Lower lobe of right lung (tissue), 2 donors: ENCODE data around the gene CITED4. TPM values are rescaled to one million over a fixed set of nuclear protein-coding genes. Genes with fewer than 3 reads are reported as not detected.

Source experiments
- ATAC-seq, 2 donors: fragments of 200-7000 bp; cut with Tn5 transposase; one replicate each; pipeline ENCODE4 v1.9.1; 2020 to 2022; ENCODE audit warnings: mild to moderate bottlenecking in 2 of 2, moderate library complexity in 2 of 2
- DNase-seq: peaks from one replicate; pipeline ENCODE4 v3.0.0-alpha.2; 2020
- H3K27ac ChIP-seq: fragments of 200-600 bp; one replicate; pipeline ENCODE4 v1.8.0; 2022
- H3K27me3 ChIP-seq: fragments of 200-600 bp; one replicate; pipeline ENCODE4 v1.8.0; 2022; ENCODE audit warnings: low read depth
- H3K36me3 ChIP-seq: fragments of 200-600 bp; one replicate; pipeline ENCODE4 v1.8.0; 2022; ENCODE audit warnings: mild to moderate bottlenecking
- H3K4me1 ChIP-seq: fragments of 200-600 bp; one replicate; pipeline ENCODE4 v1.8.0; 2022
- H3K4me3 ChIP-seq: fragments of 200-600 bp; one replicate; pipeline ENCODE4 v1.8.0; 2022; ENCODE audit warnings: mild to moderate bottlenecking
- H3K9me3 ChIP-seq: fragments of 200-600 bp; one replicate; pipeline ENCODE4 v1.8.0; 2022
- CTCF ChIP-seq: fragments of 200-600 bp; IDR thresholded peaks from one replicate; pipeline ENCODE4 v1.8.0; 2022; ENCODE audit warnings: antibody characterized with exemption, mild to moderate bottlenecking
- intact Hi-C: fragments of 100-400 bp; cut with DNase I; formaldehyde crosslinking; loops from one replicate; pipeline ENCODE4 v1.11.0; 2022
- total RNA-seq: library from RNA; stranded (reverse); fragmentation: NEBNext Ultra II Directional; extraction: Animal tissue kit (Norgen Biotek cat#: 25700); gene quantifications from one replicate; pipeline ENCODE4 v1.2.1, GENCODE V29; 2021
- donor health status: DM: no; HTN: yes; CAD: no; lungs with severe emphysema.

Gene CITED4
- total RNA-seq, 1 donor from 2014 or later, result 13.9 TPM

DNA sequence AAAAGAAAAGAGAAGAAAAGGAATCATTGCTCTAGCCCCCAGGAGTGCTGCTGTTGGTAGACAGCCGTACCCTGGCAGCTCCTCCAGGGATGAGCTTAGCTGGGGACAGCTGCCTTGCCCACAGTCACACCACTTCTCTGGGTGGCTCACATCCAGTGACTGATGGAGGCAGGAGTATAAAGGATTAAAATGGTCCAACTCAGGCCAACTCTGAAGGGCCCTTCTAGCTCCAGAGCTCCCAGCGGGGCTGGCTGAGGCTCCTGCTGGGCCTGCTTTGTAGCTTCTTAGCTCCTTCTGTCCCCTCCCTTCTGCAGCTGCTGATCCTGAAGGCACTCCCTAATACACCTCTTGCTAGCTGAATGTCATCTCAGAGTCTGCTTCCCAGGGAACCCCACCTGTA lies 4.4 kb downstream of the CITED4 start:
- no peak overlapping the region for H3K27ac ChIP-seq
- no peaks in the 10 kb centered on the region for H3K36me3 ChIP-seq
- peaks cover 17% of the 10 kb centered on the region for H3K4me1 ChIP-seq
- no peaks in the 10 kb centered on the region for H3K9me3 ChIP-seq
- intact Hi-C loops, result loop anchor here (10.0 kb wide), 1 partner anchor 97 kb away; no protein-coding TSS in a partner anchor
- H3K27me3 ChIP-seq, result no peaks in the 10 kb centered on the region
- DNase-seq (peak; percentile 56), ATAC-seq (no peak)
- no peak for TF ChIP-seq CTCF
- H3K4me3 ChIP-seq, result no peak overlapping the region

DNA sequence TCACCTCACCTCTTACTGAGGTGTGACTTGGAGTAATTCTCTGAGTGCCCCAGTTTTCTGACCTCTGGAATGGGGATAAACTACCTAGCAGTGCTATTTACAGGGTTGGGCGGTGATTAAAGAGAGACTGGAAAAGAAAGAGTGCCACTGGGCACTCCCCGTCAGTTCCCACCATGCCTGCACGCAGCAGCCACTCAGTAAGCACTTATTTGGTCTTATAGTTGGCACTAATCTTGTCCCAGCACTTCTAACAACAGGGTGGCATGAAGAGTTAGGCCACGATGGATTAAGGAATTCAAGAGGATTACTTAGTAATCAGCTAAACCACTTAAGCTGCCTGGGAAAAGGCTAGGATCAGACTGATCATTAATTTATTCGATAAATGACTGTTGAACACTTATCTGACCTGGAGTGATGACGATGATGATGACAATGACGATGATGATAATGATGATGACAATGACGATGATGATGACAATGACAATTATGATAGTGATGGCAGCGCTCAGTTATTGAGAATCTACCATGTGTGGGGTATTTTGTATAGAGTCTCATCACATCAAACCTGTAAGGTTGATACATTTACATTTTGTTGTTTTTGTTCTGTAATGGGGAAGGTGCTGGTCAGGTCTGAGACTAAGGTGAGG lies 5.4 kb downstream of the CITED4 start:
- intact Hi-C loops, result loop anchor here (10.0 kb wide), 1 partner anchor 98 kb away; no protein-coding TSS in a partner anchor
- Histone ChIP-seq H3K27ac (no peak overlapping the region), H3K27me3 (no peaks in the 10 kb centered on the region), H3K9me3 (no peaks in the 10 kb centered on the region), H3K36me3 (no peaks in the 10 kb centered on the region), H3K4me1 (peaks cover 15% of the 10 kb centered on the region), H3K4me3 (no peak overlapping the region)
- no peak for TF ChIP-seq CTCF
- no peak for DNase-seq
- no peak for ATAC-seq

DNA sequence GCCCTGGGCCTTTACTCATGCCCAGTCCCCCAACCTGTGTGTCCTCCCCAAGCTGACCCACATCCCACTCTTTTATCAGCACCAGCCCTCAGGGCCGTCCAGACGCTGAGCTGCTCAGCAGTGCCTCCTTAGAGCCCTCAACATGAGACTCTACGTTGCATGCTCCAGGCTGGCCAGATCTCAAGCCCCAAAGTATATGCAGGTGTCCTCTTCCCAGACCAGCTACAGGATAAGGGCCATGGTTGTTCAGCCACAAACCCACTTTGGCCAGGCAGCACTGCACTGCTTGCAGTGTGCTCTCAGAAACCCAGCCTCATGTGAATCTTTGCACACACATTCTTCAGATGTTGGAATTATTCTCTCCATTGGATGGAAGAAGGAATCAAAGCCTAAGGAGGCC lies 6.0 kb downstream of the CITED4 start:
- no peak for ATAC-seq

GRCh38 chr1:40855513-40855912 lies 6.7 kb downstream of the CITED4 start:
- TF ChIP-seq CTCF, result peak; percentile 29
- H3K27me3 ChIP-seq, result no peaks in the 10 kb centered on the region
- ATAC-seq, result no peak
- intact Hi-C loops, result loop anchor here (10.0 kb wide), 1 partner anchor 99 kb away; no protein-coding TSS in a partner anchor
- H3K27ac ChIP-seq, result no peak overlapping the region
- no peaks in the 10 kb centered on the region for H3K36me3 ChIP-seq
- no peaks in the 10 kb centered on the region for H3K9me3 ChIP-seq
- H3K4me3 ChIP-seq, result no peak overlapping the region
- no peak for DNase-seq
- H3K4me1 ChIP-seq, result peaks cover 6% of the 10 kb centered on the region

More for the DNA sequence above, 6.0 kb downstream of the CITED4 start:
- H3K36me3 ChIP-seq, result no peaks in the 10 kb centered on the region
- peaks cover 12% of the 10 kb centered on the region for H3K4me1 ChIP-seq
- no peak for TF ChIP-seq CTCF
- no peak for DNase-seq
- H3K4me3 ChIP-seq, result no peak overlapping the region
- intact Hi-C loops, result loop anchor here (10.0 kb wide), 1 partner anchor 99 kb away; no protein-coding TSS in a partner anchor
- no peaks in the 10 kb centered on the region for H3K27me3 ChIP-seq
- H3K27ac ChIP-seq, result no peak overlapping the region
- H3K9me3 ChIP-seq, result no peaks in the 10 kb centered on the region

- H3K36me3 ChIP-seq, result no peaks in the 10 kb centered on the region
- no peaks in the 10 kb centered on the region for H3K9me3 ChIP-seq
- ATAC-seq (no peak), DNase-seq (no peak)
- no peak for TF ChIP-seq CTCF
- H3K4me3 ChIP-seq, result no peak overlapping the region
- H3K27ac ChIP-seq, result no peak overlapping the region
- no peaks in the 10 kb centered on the region for H3K27me3 ChIP-seq
- H3K4me1 ChIP-seq, result peaks cover 6% of the 10 kb centered on the region
- intact Hi-C loops, result loop anchor here (10.0 kb wide), 1 partner anchor 101 kb away; no protein-coding TSS in a partner anchor
Observed at GRCh38 chr1:40853885-40854170, 8.3 kb downstream of the CITED4 start.
